CD4-positive, alpha-beta T cell treated with Interleukin-1 beta for 1 hour (primary cell): ENCODE measurements around the gene NFATC1.

Experiments used
- DNase-seq, 2 donors: peaks; one replicate each; pipeline ENCODE4 v3.0.0-alpha.2; 2020 to 2022

The NFATC1 gene

GRCh38 chr18:79459946-79460480, 64.3 kb downstream of the NFATC1 start:
- no peak for DNase-seq

- peak in 1 of 2 donors; percentile 29 for DNase-seq
Measured at GRCh38 chr18:79460481-79461300, 65.0 kb downstream of the NFATC1 start.

GRCh38 chr18:79461627-79462026, 65.9 kb downstream of the NFATC1 start:
- no peak for DNase-seq

- DNase-seq = no peak
Measured at GRCh38 chr18:79463424-79463960, 67.8 kb downstream of the NFATC1 start.

- peak in 1 of 2 donors; percentile 57 for DNase-seq
Measured at GRCh38 chr18:79465392-79465991, 69.8 kb downstream of the NFATC1 start.

GRCh38 chr18:79466591-79466990, 70.9 kb downstream of the NFATC1 start:
- DNase-seq = peak in 1 of 2 donors; percentile 74

GRCh38 chr18:79467126-79467525, 71.4 kb downstream of the NFATC1 start:
- DNase-seq = no peak

- no peak for DNase-seq
Measured at GRCh38 chr18:79468119-79468789, 72.5 kb downstream of the NFATC1 start.

GRCh38 chr18:79469309-79469708, 73.6 kb downstream of the NFATC1 start:
- DNase-seq = no peak

GRCh38 chr18:79469751-79470505, 74.2 kb downstream of the NFATC1 start:
- no peak for DNase-seq

- DNase-seq = no peak
Measured at GRCh38 chr18:79470547-79470946, 74.8 kb downstream of the NFATC1 start.

GRCh38 chr18:79471046-79471445, 75.3 kb downstream of the NFATC1 start:
- DNase-seq = no peak

- no peak for DNase-seq
Measured at GRCh38 chr18:79471597-79471996, 75.9 kb downstream of the NFATC1 start.

- no peak for DNase-seq
Measured at GRCh38 chr18:79472176-79472575, 76.4 kb downstream of the NFATC1 start.

GRCh38 chr18:79472946-79473345, 77.2 kb downstream of the NFATC1 start:
- DNase-seq = no peak

- DNase-seq = no peak
Measured at GRCh38 chr18:79476031-79476917, 80.5 kb downstream of the NFATC1 start.

- DNase-seq = no peak
Measured at GRCh38 chr18:79476918-79477571, 81.3 kb downstream of the NFATC1 start.

GRCh38 chr18:79477711-79478483, 82.2 kb downstream of the NFATC1 start:
- no peak for DNase-seq

GRCh38 chr18:79478484-79479115, 82.9 kb downstream of the NFATC1 start:
- no peak for DNase-seq
